B cell (primary cell): ENCODE measurements around the gene MSH3. TPM values are rescaled to one million over a fixed set of nuclear protein-coding genes. Genes with fewer than 3 reads are reported as not detected.

Experiments
- ATAC-seq: fragments of 200-7000 bp; cut with Tn5 transposase; one replicate; pipeline ENCODE4 v1.10.0; 2021; ENCODE audit warnings: low read depth, mild to moderate bottlenecking, moderate number of reproducible peaks, moderate library complexity
- CTCF ChIA-PET: fragments of 350-600 bp; sonication (Branson Sonifier 250); formaldehyde crosslinking; loops from one replicate; lab custom pipeline; 2021; ENCODE audit warnings: antibody characterized with exemption, inconsistent platforms; lab: Charles Lee
- POLR2A ChIA-PET: fragments of 350-600 bp; sonication (Branson Sonifier 250); formaldehyde crosslinking; loops from one replicate; lab custom pipeline; 2021; ENCODE audit warnings: antibody characterized with exemption; lab: Charles Lee
- DNase-seq: peaks from one replicate; pipeline ENCODE4 v3.0.0; 2013
- H2AFZ ChIP-seq: 2 replicates; pipeline ENCODE4 v1.6.1; 2012; ENCODE audit warnings: mild to moderate bottlenecking, low read depth, low read length; ENCODE audit not compliant: insufficient read depth, poor library complexity, severe bottlenecking
- H3K27ac ChIP-seq, 2 donors: 1 replicate in 1 of 2; 2 replicates in 1 of 2; pipeline ENCODE4 v1.5.1; 2012 to 2013; ENCODE audit warnings: low read length in 2 of 2, mild to moderate bottlenecking in 2 of 2, moderate library complexity in 1 of 2
- H3K27me3 ChIP-seq, 4 experiments: fragments of 200-600 bp in 1 of 4; sonication (generic) in 1 of 4; replicated peaks in 1 of 4; 1 replicate in 2 of 4; 2 replicates in 2 of 4; pipeline versions ENCODE4 v1.6.1 to v1.7.0; 2013 to 2016; ENCODE audit warnings: low read length in 3 of 4, mild to moderate bottlenecking in 2 of 4, mixed read lengths in 1 of 4, moderate library complexity in 1 of 4; ENCODE audit not compliant: insufficient read depth in 4 of 4, control insufficient read depth in 3 of 4; ENCODE audit errors: control extremely low read depth in 1 of 4
- H3K36me3 ChIP-seq, 2 experiments: replicated peaks in 1 of 2; 1 replicate in 1 of 2; 2 replicates in 1 of 2; pipeline versions ENCODE4 v1.6.1 to v1.7.1; 2013; ENCODE audit warnings: low read length in 1 of 2; ENCODE audit not compliant: insufficient read depth in 2 of 2, control insufficient read depth in 1 of 2; ENCODE audit errors: control extremely low read depth in 1 of 2, extremely low read depth in 1 of 2
- H3K4me1 ChIP-seq, 2 donors: fragments of 200-600 bp in 1 of 2; sonication (generic) in 1 of 2; 1 replicate in 1 of 2; 2 replicates in 1 of 2; pipeline versions ENCODE4 v1.5.1 to v1.6.1; 2013 to 2017; ENCODE audit warnings: low read length in 2 of 2; ENCODE audit not compliant: control insufficient read depth in 2 of 2, insufficient read depth in 2 of 2
- H3K4me2 ChIP-seq: replicated peaks from 2 replicates; pipeline ENCODE3; 2012; ENCODE audit warnings: mild to moderate bottlenecking, low read depth, low read length; ENCODE audit not compliant: poor library complexity, severe bottlenecking
- H3K4me3 ChIP-seq, 5 experiments: fragments of 200-600 bp in 1 of 5; sonication (generic) in 1 of 5; 1 replicate in 3 of 5; 2 replicates in 2 of 5; pipeline versions ENCODE4 v1.5.1 to v1.7.0; 2011 to 2016; ENCODE audit warnings: low read length in 4 of 5, mild to moderate bottlenecking in 4 of 5, low read depth in 2 of 5, control low read depth in 1 of 5, moderate library complexity in 1 of 5; ENCODE audit not compliant: insufficient read depth in 1 of 5; ENCODE audit errors: control extremely low read depth in 1 of 5, extremely low read depth in 1 of 5
- H3K79me2 ChIP-seq: fragments of 200-600 bp; sonication (generic); one replicate; pipeline ENCODE4 v1.6.0; 2016; ENCODE audit warnings: low read length; ENCODE audit not compliant: control insufficient read depth, insufficient read depth
- H3K9ac ChIP-seq: fragments of 200-600 bp; sonication (generic); 2 replicates; pipeline ENCODE4 v1.6.1; 2017; ENCODE audit warnings: mild to moderate bottlenecking, low read length, moderate library complexity
- H3K9me3 ChIP-seq, 3 donors: one replicate each; pipeline versions ENCODE4 v1.6.1 to v1.7.1; 2013; ENCODE audit warnings: low read length in 2 of 3; ENCODE audit not compliant: control insufficient read depth in 2 of 3, insufficient read depth in 1 of 3; ENCODE audit errors: control extremely low read depth in 1 of 3
- H4K20me1 ChIP-seq: 2 replicates; pipeline ENCODE4 v1.6.0; 2012; ENCODE audit warnings: mild to moderate bottlenecking, low read length; ENCODE audit not compliant: insufficient read depth, control insufficient read depth, poor library complexity, severe bottlenecking
- H3K27ac Mint-ChIP-seq: one replicate; pipeline ENCODE4 v1.8.0; 2021; ENCODE audit warnings: mixed read lengths
- H3K27me3 Mint-ChIP-seq: one replicate; pipeline ENCODE4 v1.8.0; 2021; ENCODE audit warnings: mixed read lengths
- H3K4me1 Mint-ChIP-seq: one replicate; pipeline ENCODE4 v1.8.0; 2021; ENCODE audit warnings: mixed read lengths
- H3K4me3 Mint-ChIP-seq: one replicate; pipeline ENCODE4 v1.8.0; 2021; ENCODE audit warnings: mixed read lengths
- H3K9me3 Mint-ChIP-seq: one replicate; pipeline ENCODE4 v1.8.0; 2022; ENCODE audit warnings: mixed read lengths; ENCODE audit not compliant: insufficient read depth
- EZH2 ChIP-seq: IDR thresholded peaks from 2 replicates; pipeline ENCODE4 v1.6.1; 2012; ENCODE audit warnings: borderline replicate concordance, low read depth, mild to moderate bottlenecking, moderate library complexity, low read length; ENCODE audit not compliant: insufficient read depth, poor library complexity, severe bottlenecking
- WGBS: methylation state at CpG from one replicate; pipeline ENCODE4 v1.1.5; 2013; ENCODE audit warnings: missing lambda C conversion rate; ENCODE audit not compliant: insufficient coverage; 5-methylcytosine and 5-hydroxymethylcytosine counted together
- intact Hi-C: fragments of 100-400 bp; cut with micrococcal nuclease; formaldehyde crosslinking; loops from one replicate; pipeline ENCODE4 v1.10.0; 2022
- polyA plus RNA-seq: library from polyadenylated mRNA; depleted of rRNA; stranded (reverse); fragments of >200 nt; gene quantifications from 2 replicates; pipeline ENCODE4 v1.2.3, GENCODE V29; 2012
- total RNA-seq, 2 donors: library from RNA; stranded (reverse); fragments of 120-200 nt in 1 of 2; gene quantifications; 1 replicate in 1 of 2; 2 replicates in 1 of 2; pipeline versions ENCODE4 v1.2.3 to v1.2.4, GENCODE V29; 2013 to 2022
- TF ChIP-seq, protein P1 (sequence below): fragments of 200-600 bp; IDR thresholded peaks from one replicate; pipeline ENCODE4 v1.8.0; 2022; ENCODE audit warnings: antibody characterized with exemption, mild to moderate bottlenecking

MSH3 gene
- total and polyA plus RNA-seq, 2 donors (not counting 1 experiment from before 2014, with no cell fraction given), result 3.5 to 26.3 TPM

DNA sequence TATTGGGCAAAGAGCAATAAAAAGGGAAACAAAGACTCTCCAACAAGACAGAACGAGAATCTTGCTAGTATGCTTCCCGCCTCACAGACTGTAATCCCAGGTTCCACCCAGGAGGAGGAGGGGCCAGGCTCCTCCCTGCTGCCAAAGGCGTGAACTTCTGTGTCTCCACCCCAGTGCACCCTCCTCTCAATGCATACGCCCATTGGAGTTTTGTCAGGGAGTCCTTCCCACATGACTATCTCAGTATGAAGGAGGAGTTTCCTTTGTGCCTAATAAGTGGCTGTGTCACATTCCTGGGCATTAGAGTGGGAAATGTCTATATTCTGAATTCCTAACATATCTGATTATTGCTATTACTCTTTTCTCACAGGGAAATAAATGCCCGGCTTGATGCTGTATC, 106.7 kb downstream of the MSH3 start:
- intact Hi-C loops, result no loop called here
- H3K27ac Mint-ChIP-seq, result no peak overlapping the region
- no peak overlapping the region for H2AFZ ChIP-seq
- POLR2A ChIA-PET, result no interaction called here
- peaks cover 3% of the 10 kb centered on the region in 2 experiments for H3K36me3 ChIP-seq
- ATAC-seq (no peak), DNase-seq (no peak)
- no peaks in the 10 kb centered on the region for H4K20me1 ChIP-seq
- H3K27ac ChIP-seq, result no peak overlapping the region
- CTCF ChIA-PET, result no interaction called here
- no peaks in the 10 kb centered on the region for H3K9me3 Mint-ChIP-seq
- H3K79me2 ChIP-seq, result no peaks in the 10 kb centered on the region
- H3K4me1 ChIP-seq, result peaks cover 3 to 5% of the 10 kb centered on the region in 2 donors
- no peak overlapping the region for H3K4me2 ChIP-seq
- no peak overlapping the region for H3K4me3 Mint-ChIP-seq
- H3K4me1 Mint-ChIP-seq, result peaks cover 3% of the 10 kb centered on the region
- H3K27me3 Mint-ChIP-seq, result no peaks in the 10 kb centered on the region
- TF ChIP-seq, protein P1, sequence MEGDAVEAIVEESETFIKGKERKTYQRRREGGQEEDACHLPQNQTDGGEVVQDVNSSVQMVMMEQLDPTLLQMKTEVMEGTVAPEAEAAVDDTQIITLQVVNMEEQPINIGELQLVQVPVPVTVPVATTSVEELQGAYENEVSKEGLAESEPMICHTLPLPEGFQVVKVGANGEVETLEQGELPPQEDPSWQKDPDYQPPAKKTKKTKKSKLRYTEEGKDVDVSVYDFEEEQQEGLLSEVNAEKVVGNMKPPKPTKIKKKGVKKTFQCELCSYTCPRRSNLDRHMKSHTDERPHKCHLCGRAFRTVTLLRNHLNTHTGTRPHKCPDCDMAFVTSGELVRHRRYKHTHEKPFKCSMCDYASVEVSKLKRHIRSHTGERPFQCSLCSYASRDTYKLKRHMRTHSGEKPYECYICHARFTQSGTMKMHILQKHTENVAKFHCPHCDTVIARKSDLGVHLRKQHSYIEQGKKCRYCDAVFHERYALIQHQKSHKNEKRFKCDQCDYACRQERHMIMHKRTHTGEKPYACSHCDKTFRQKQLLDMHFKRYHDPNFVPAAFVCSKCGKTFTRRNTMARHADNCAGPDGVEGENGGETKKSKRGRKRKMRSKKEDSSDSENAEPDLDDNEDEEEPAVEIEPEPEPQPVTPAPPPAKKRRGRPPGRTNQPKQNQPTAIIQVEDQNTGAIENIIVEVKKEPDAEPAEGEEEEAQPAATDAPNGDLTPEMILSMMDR, result no peak
- TF ChIP-seq EZH2, result no peak
- 91% methylated on average over 2 of the region's 5 CpGs for WGBS
- H3K9ac ChIP-seq, result no peak overlapping the region
- H3K9me3 ChIP-seq, result no peaks in the 10 kb centered on the region
- H3K4me3 ChIP-seq, result no peak overlapping the region
- H3K27me3 ChIP-seq, result no peaks in the 10 kb centered on the region

DNA sequence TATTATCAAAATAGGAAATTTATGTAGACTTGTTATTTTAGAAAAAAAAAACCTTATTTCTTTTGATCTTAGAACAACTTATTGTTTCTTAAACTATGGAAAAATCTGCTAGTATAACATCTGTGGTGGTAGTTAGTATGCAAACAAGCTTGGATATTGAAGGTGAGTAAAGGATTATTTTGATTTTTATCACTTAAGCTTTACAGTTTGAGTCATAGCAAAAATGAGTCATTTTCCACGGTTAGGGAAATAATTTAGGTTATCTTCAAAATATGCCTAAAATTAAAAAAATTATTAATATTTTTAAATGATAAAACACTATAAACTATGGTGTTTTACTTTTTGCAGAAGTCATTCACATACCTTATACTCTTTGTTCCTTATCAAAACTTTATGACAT, 107.5 kb downstream of the MSH3 start:
- H3K27me3 Mint-ChIP-seq, result no peaks in the 10 kb centered on the region
- Histone ChIP-seq H3K4me2 (no peak overlapping the region), H2AFZ (no peak overlapping the region), H3K9ac (no peak overlapping the region), H3K27ac (no peak overlapping the region), H4K20me1 (no peaks in the 10 kb centered on the region), H3K4me1 (no peaks in the 10 kb centered on the region), H3K36me3 (peaks cover 3 to 5% of the 10 kb centered on the region in 2 experiments), H3K4me3 (no peak overlapping the region), H3K9me3 (no peaks in the 10 kb centered on the region), H3K27me3 (no peaks in the 10 kb centered on the region), H3K79me2 (no peaks in the 10 kb centered on the region)
- intact Hi-C loops, result no loop called here
- CTCF ChIA-PET, result no interaction called here
- no peak overlapping the region for H3K4me3 Mint-ChIP-seq
- no peaks in the 10 kb centered on the region for H3K4me1 Mint-ChIP-seq
- POLR2A ChIA-PET, result no interaction called here
- H3K27ac Mint-ChIP-seq, result no peak overlapping the region
- no peaks in the 10 kb centered on the region for H3K9me3 Mint-ChIP-seq
- no peak for ATAC-seq
- no peak for DNase-seq
- TF ChIP-seq, protein P1, result no peak
- TF ChIP-seq EZH2, result no peak
- WGBS, result no CpG with 5 or more reads among the region's 1 CpG
